ENCODE measurements around the gene FAM174C. TPM values are rescaled to one million over a fixed set of nuclear protein-coding genes. Genes with fewer than 3 reads are reported as not detected.

The FAM174C gene
- total and polyA plus RNA-seq, 2 donors (not counting 3 experiments of a cell fraction or from before 2014, with no cell fraction given), result 46.7 to 83.9 TPM

DNA sequence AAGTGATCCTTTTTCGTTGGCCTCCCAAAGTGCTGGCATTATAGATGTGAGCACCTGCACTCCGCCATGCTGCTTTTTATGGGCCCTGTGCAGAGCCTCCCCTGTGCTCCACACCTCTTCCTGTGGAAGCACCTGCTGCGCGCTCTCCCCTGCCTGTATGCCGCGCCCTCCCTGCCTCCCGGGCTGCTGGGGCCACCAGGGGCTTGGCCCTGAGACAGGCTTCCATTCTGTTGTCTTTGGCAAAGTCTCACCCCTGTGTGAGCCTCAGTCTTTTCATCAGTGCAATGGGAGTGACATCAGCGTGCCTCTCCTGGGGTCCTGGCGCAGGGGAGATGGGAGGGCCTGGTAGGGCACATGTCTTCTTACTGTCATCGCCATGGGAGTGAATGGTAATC lies 1.3 kb downstream of the FAM174C start:
- dilution Hi-C loops (cut with MboI; ENCODE audit: extremely low pct_ligation_motif_present, low sequenced_read_pairs) (no loop called here), intact Hi-C loops (cut with micrococcal nuclease) (no loop called here)
- FAIRE-seq, result no peak
- peak overlapping the region; percentile 70 for H3K9ac ChIP-seq (replicated peaks; ENCODE audit: extremely low read depth, insufficient read depth, low read length)
- no peaks in the 10 kb centered on the region for H3K9me3 ChIP-seq (replicated peaks; ENCODE audit: control insufficient read depth, insufficient read depth, low read length)
- peaks cover 27% of the 10 kb centered on the region for H3K79me2 ChIP-seq (ENCODE audit: control insufficient read depth, insufficient read depth, low read length)
- H3K4me1 ChIP-seq (ENCODE audit: control insufficient read depth, extremely low read depth, insufficient read depth, low read length), result peaks cover 20% of the 10 kb centered on the region
- H3K27ac ChIP-seq (ENCODE audit: insufficient read depth, low read depth, low read length), result peak overlapping the region; percentile 62
- ChIA-PET POLR2A (no interaction called here), CTCF (interaction anchor here (1.7 kb wide), 1 partner anchor 32 kb away, joined by 18 read pairs; no protein-coding TSS in a partner anchor)
- no peaks in the 10 kb centered on the region for H3K9me1 ChIP-seq (replicated peaks; ENCODE audit: control insufficient read depth, extremely low read depth, insufficient read depth, low read length)
- no peak for DNase-seq (ENCODE audit: low read depth, low spot score)
- H3K36me3 ChIP-seq (ENCODE audit: control insufficient read depth in 2 of 2, extremely low read depth in 1 of 2, insufficient read depth in 2 of 2, low read length in 2 of 2), result peaks cover 20 to 32% of the 10 kb centered on the region in 2 experiments
- BruUV-seq (replicated peaks), result no TSS peak
- peak overlapping the region; percentile 74 for H3K4me2 ChIP-seq (ENCODE audit: insufficient read depth, low read length)
- no peaks in the 10 kb centered on the region for H4K20me1 ChIP-seq (replicated peaks; ENCODE audit: control insufficient read depth, extremely low read depth, insufficient read depth, low read length)
- H3K4me3 ChIP-seq (replicated peaks in 1 of 3; ENCODE audit: insufficient read depth in 1 of 3, low read depth in 1 of 3, low read length in 3 of 3), result no peak overlapping the region
- H3K27me3 ChIP-seq (ENCODE audit: control insufficient read depth in 2 of 2, insufficient read depth in 2 of 2, low read length in 2 of 2), result no peaks in the 10 kb centered on the region
- no peak overlapping the region for H2AFZ ChIP-seq (ENCODE audit: low read depth, low read length)
- TF ChIP-seq MYC (IDR thresholded peaks at IDR 0.05; ENCODE audit: low read depth, low read length) (no peak), POLR2A (IDR thresholded peaks at IDR 0.05; ENCODE audit: low read depth, low read length) (no peak), EZH2 (IDR thresholded peaks at IDR 0.05; ENCODE audit: borderline replicate concordance, low read depth, low read length, severe bottlenecking) (no peak), POLR2AphosphoS5 (IDR thresholded peaks at IDR 0.05; ENCODE audit: insufficient read depth, low read depth, low read length) (no peak)
- TF ChIP-seq, protein P1, sequence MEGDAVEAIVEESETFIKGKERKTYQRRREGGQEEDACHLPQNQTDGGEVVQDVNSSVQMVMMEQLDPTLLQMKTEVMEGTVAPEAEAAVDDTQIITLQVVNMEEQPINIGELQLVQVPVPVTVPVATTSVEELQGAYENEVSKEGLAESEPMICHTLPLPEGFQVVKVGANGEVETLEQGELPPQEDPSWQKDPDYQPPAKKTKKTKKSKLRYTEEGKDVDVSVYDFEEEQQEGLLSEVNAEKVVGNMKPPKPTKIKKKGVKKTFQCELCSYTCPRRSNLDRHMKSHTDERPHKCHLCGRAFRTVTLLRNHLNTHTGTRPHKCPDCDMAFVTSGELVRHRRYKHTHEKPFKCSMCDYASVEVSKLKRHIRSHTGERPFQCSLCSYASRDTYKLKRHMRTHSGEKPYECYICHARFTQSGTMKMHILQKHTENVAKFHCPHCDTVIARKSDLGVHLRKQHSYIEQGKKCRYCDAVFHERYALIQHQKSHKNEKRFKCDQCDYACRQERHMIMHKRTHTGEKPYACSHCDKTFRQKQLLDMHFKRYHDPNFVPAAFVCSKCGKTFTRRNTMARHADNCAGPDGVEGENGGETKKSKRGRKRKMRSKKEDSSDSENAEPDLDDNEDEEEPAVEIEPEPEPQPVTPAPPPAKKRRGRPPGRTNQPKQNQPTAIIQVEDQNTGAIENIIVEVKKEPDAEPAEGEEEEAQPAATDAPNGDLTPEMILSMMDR (IDR thresholded peaks at IDR 0.05; ENCODE audit: extremely low read depth in 1 of 2, insufficient read depth in 1 of 2, low read depth in 1 of 2, low read length in 2 of 2), result no peak

GRCh38 chr19:1277061-1277460 lies 1.7 kb downstream of the FAM174C start:
- Histone ChIP-seq H3K9me1 (replicated peaks; ENCODE audit: control insufficient read depth, extremely low read depth, insufficient read depth, low read length) (no peaks in the 10 kb centered on the region), H3K9ac (replicated peaks; ENCODE audit: extremely low read depth, insufficient read depth, low read length) (no peak overlapping the region), H2AFZ (ENCODE audit: low read depth, low read length) (no peak overlapping the region), H3K27ac (ENCODE audit: insufficient read depth, low read depth, low read length) (no peak overlapping the region), H4K20me1 (replicated peaks; ENCODE audit: control insufficient read depth, extremely low read depth, insufficient read depth, low read length) (no peaks in the 10 kb centered on the region), H3K9me3 (replicated peaks; ENCODE audit: control insufficient read depth, insufficient read depth, low read length) (no peaks in the 10 kb centered on the region), H3K36me3 (ENCODE audit: control insufficient read depth in 2 of 2, extremely low read depth in 1 of 2, insufficient read depth in 2 of 2, low read length in 2 of 2) (peaks cover 16 to 28% of the 10 kb centered on the region in 2 experiments), H3K4me1 (ENCODE audit: control insufficient read depth, extremely low read depth, insufficient read depth, low read length) (peaks cover 18% of the 10 kb centered on the region), H3K27me3 (ENCODE audit: control insufficient read depth in 2 of 2, insufficient read depth in 2 of 2, low read length in 2 of 2) (no peaks in the 10 kb centered on the region), H3K79me2 (ENCODE audit: control insufficient read depth, insufficient read depth, low read length) (peaks cover 23% of the 10 kb centered on the region), H3K4me3 (replicated peaks in 1 of 3; ENCODE audit: insufficient read depth in 1 of 3, low read depth in 1 of 3, low read length in 3 of 3) (no peak overlapping the region), H3K4me2 (ENCODE audit: insufficient read depth, low read length) (no peak overlapping the region)
- FAIRE-seq (no peak), DNase-seq (ENCODE audit: low read depth, low spot score) (no peak)
- no TSS peak for BruUV-seq (replicated peaks)
- TF ChIP-seq POLR2A (IDR thresholded peaks at IDR 0.05; ENCODE audit: low read depth, low read length) (no peak), FOS (IDR thresholded peaks at IDR 0.05; ENCODE audit: borderline replicate concordance, insufficient read depth, low read length) (no peak), EZH2 (IDR thresholded peaks at IDR 0.05; ENCODE audit: borderline replicate concordance, low read depth, low read length, severe bottlenecking) (no peak), MYC (IDR thresholded peaks at IDR 0.05; ENCODE audit: low read depth, low read length) (no peak), JUN (IDR thresholded peaks at IDR 0.05; ENCODE audit: borderline replicate concordance, insufficient read depth, insufficient read length, low read depth) (no peak)
- TF ChIP-seq, protein P1 (IDR thresholded peaks at IDR 0.05; ENCODE audit: extremely low read depth in 1 of 2, insufficient read depth in 1 of 2, low read depth in 1 of 2, low read length in 2 of 2), result no peak
- intact Hi-C loops (cut with micrococcal nuclease) (no loop called here), dilution Hi-C loops (cut with MboI; ENCODE audit: extremely low pct_ligation_motif_present, low sequenced_read_pairs) (no loop called here)
- POLR2A ChIA-PET, result interaction anchor here (1.0 kb wide), 1 partner anchor 8 kb away, joined by 3 read pairs; the partner anchor contains the start of gene CIRBP
- CTCF ChIA-PET, result no interaction called here
